OCI-M2 (cell line): ENCODE data around the gene HTT.
A peak's percentile ranks its signal among the peaks of the same experiment; 100 is the strongest.
"Not testable (repeated sequence)": the region's sequence is repeated elsewhere in the genome, so short reads cannot be mapped to it uniquely, and the experiment has no call there.

ENCODE experiments used
- DNase-seq: peaks from one replicate; lab custom pipeline; 2025; ENCODE audit not compliant: unreplicated experiment; lab: John Stamatoyannopoulos, UW

Gene HTT

GRCh38 chr4:3044870-3045819 is 29.3 kb upstream of the HTT start:
- DNase-seq = no peak

- DNase-seq = no peak
Observed at GRCh38 chr4:3046162-3046561, 28.3 kb upstream of the HTT start.

GRCh38 chr4:3046623-3047022 is 27.9 kb upstream of the HTT start:
- no peak for DNase-seq

- peak; percentile 11 for DNase-seq
Observed at GRCh38 chr4:3047464-3048286, 26.8 kb upstream of the HTT start.

- DNase-seq = not testable (repeated sequence)
Observed at GRCh38 chr4:3051141-3051897, 23.2 kb upstream of the HTT start.

GRCh38 chr4:3054169-3054759 is 20.2 kb upstream of the HTT start:
- no peak for DNase-seq

- DNase-seq = no peak
Observed at GRCh38 chr4:3059943-3060342, 14.5 kb upstream of the HTT start.

GRCh38 chr4:3060946-3061345 is 13.5 kb upstream of the HTT start:
- no peak for DNase-seq

GRCh38 chr4:3062471-3062870 is 12.0 kb upstream of the HTT start:
- no peak for DNase-seq

- DNase-seq = no peak
Observed at GRCh38 chr4:3065551-3065950, 8.9 kb upstream of the HTT start.

- no peak for DNase-seq
Observed at GRCh38 chr4:3066836-3067400, 7.6 kb upstream of the HTT start.

- DNase-seq = no peak
Observed at GRCh38 chr4:3067473-3068001, 6.9 kb upstream of the HTT start.

GRCh38 chr4:3069661-3070199 is 4.8 kb upstream of the HTT start:
- no peak for DNase-seq

GRCh38 chr4:3070709-3071500 is 3.6 kb upstream of the HTT start:
- no peak for DNase-seq

GRCh38 chr4:3071811-3072210 is 2.7 kb upstream of the HTT start:
- no peak for DNase-seq

- no peak for DNase-seq
Observed at GRCh38 chr4:3073158-3074077, 1.1 kb upstream of the HTT start.

- DNase-seq = no peak
Observed at GRCh38 chr4:3074846-3075651, 568 bp downstream of the HTT start.

- no peak for DNase-seq
Observed at GRCh38 chr4:3075652-3075981, 1.1 kb downstream of the HTT start.
